ENCODE results near the gene MFSD2A. TPM values are rescaled to one million over a fixed set of nuclear protein-coding genes. Genes with fewer than 3 reads are reported as not detected.
"Not testable (repeated sequence)": the region's sequence is repeated elsewhere in the genome, so short reads cannot be mapped to it uniquely, and the experiment has no call there.

MFSD2A gene
- total RNA-seq, 1 donor from 2014 or later: 25.2 TPM

DNA sequence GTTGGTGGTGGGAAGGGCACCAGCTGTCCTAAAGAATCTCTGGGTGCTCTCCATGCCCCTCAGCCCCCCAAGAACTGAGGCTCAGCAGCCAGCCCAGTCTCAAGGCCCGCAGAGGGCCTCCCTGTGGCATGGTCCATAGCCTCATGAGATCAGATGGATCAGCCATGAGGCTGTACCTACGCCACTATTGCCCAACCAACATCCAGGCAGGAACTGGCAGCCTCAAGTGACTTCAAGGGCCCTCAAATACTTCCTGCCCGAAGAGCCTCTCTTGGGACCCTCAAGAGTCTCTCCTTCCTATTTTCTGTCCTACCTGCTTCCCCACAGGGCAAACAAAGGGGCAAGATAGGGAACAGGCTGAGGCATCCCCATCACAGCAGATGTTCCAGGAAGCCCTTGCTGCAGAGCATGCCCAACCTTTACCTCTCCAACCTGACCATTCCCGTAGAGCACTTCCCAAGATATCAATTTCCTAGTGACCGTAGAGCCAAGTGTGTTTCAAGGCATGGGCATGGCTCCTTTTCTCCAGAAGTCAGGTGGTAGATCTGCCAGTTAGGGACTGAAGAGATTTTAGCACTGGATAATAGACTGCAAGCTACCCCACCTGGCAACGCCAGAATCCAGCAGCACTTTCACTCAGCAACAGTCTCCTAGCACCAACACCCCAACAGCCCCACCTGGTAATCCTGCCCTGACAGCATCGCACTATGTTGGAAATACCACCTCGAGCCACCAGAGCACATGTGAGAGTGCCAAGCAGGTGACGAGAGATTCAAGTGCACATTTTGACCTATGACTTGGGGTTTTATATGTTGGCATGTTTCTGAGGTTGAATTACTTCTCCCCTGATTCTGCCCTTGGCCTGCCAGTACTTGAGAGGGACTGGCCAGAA is 13.7 kb upstream of the MFSD2A start:
- peak; percentile 22 for ATAC-seq

DNA sequence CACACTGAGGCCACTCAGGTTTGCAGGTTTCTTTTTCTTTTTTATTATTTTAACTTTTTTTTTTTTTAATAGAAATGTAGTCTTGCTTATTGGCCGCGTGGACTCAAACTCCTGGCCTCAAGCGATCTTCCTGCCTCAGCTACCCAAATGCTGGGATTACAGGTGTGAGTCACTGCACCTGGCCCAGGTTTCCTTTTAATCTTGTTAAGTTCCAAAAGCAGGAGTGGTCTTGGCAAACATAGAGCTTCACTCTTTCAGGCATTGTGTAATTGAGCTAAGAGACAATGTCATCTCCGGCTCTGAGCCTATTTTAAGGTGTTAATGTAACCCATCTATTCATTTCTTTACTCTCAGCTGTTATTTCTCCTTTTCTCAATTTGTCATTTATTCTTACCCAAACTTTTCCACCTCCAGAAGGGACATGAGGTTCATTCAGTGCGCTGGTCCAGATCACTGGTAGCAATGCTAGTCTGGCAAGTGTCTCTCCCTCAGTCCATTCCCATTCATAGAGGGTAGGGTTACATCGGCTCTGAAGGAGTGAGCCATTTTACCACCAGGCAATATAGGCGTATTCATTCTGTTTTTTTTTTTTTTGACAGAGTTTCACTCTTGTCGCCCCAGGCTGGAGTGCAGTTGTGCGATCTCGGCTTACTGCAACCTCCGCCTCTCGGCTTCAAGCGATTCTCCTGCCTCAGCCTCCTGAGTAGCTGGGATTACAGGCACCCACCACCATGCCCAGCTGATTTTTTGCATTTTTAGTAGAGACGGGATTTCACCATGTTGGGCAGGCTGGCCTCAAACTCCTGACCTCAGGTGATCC is 11.3 kb upstream of the MFSD2A start:
- peak; percentile 75 for ATAC-seq

DNA sequence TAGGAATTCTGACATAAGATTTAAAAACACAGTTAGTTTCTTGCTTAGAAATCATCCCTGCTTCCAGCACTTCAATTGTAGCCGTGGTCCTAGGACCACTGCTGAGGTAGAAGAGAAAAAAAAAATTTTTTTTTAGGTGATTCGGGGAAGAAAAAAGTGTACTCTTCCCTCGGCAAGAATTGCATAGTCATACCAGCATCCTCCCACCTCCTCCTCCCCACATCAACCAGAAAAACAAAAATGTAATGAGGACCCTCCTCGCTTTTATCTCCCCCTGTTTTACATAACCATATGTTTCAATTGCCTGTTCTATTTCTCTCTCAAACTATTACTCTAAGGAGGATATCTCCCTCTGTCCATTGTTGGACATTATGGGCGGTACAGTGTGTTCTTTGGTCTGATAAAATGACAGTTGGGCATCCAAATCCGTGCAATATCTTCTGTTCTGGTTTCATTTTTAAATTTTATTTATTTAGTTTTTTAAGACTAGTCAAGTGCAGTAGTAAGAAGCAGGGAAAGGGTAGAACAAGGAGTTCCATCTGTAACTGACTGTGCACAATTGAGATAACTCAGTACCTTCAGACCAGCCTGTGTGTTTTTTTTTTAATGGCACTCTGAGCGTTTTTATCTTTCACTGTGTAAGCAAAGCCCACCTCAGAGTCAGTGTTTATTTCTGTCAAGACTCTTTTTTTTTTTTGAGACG is 10.4 kb upstream of the MFSD2A start:
- no peak for ATAC-seq

DNA sequence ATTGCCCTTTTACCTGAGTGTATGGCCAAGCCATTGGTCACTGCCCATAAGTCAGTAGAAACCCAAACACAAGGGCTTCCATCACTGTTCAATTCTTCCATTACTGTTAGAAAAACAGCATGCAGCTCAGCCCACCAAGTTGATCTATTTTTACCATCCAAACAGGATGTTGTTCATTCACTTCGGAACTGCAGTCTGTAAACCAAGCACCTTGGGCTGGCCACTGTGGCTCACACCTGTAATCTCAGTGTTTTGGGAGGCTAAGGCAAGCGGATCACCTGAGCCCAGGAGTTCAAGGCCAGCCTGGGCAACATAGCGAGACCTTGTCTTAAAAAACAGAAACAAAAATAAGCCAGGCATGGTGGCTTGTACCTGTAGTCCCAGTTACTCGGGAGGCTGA is 8.7 kb upstream of the MFSD2A start:
- no peak for ATAC-seq

DNA sequence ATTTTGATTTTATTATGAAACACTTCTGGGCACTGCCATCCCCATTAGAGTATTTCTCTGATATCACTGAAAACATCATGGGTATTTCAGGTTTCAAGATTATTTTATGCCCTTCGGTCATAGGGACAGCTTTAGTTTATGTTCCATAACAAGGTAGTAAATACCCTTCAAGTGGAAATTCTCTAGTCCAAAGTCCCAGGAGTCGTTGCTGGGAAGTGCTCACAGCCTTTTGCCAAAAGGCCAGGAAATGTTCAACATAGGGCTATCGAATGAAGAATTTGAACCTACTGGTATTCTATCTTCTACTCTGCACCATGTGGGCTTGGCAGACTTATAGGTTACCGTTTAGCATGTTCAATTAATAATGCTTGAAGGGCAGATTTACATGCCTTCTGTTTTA is 7.7 kb upstream of the MFSD2A start:
- ATAC-seq: no peak

DNA sequence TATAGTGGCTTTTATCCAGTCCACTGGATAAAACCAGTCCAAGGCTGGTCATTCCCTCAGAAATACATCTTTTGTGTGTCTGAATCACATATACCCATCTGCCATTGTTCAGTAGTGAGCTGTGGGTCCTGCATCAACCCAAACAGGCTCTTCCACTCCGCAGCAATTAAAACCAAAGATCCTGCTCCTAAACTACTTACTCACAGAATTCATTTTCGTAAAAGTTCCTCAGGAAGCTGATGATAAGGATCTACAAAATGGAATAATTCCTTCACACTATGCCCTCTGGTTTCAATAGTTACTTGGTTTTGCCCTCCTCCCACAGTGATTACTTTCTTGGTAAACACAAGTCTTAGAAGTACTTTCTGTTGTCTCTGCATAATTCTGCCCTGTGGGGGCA is 5.1 kb upstream of the MFSD2A start:
- no peak for ATAC-seq

DNA sequence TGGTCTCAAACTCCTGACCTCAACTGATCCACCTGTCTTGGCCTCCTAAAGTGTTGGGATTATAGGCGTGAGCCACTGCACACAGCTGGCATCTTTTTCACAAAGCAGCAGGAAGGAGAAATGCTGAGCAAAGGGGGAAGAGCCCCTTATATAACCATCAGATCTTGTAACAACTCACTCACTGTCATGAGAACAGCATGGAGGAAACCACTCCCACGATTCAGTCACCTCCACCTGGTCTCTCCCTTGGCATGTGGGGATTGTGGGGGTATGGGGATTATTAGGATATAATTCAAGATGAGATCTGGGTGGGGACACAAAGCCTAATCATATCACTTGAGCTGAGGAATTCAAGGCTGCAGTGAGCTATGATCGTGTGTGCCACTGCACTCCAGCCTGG is 3.0 kb upstream of the MFSD2A start:
- no peak for ATAC-seq

DNA sequence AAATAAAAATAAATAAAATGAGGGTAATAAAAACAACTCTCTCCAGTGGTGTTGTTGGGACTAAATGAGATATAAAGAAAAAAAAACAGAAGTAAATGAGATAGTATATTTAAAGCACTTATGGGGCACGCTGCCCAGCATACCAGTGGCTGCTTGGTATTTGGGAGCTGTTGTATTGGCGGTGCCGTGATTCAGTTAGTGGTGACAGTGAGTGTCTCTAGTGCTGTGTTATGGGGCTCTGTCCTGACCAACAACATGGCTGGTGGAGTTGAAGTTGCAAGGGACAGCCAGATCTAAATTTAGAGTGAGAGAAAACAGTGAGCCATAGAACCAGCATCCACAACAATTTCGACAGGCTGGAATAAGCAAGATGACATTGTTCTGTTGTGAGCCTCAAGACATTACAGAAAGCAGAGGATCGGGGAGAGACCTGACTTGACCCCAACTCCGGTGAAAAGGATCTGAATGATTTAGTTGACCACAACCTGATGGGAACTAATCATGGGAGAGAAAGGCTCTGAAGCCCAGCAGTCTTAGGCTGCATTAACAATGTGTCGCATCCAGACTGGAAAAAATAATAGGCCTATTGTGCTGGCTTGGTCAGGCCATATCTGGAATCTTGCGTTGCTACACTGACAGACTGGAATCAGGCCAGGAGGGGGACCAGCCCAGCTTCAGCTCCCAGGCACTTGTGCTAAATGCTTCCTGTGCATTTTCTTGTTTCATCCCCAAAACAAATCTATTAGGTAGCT is 2.4 kb upstream of the MFSD2A start:
- no peak for ATAC-seq

DNA sequence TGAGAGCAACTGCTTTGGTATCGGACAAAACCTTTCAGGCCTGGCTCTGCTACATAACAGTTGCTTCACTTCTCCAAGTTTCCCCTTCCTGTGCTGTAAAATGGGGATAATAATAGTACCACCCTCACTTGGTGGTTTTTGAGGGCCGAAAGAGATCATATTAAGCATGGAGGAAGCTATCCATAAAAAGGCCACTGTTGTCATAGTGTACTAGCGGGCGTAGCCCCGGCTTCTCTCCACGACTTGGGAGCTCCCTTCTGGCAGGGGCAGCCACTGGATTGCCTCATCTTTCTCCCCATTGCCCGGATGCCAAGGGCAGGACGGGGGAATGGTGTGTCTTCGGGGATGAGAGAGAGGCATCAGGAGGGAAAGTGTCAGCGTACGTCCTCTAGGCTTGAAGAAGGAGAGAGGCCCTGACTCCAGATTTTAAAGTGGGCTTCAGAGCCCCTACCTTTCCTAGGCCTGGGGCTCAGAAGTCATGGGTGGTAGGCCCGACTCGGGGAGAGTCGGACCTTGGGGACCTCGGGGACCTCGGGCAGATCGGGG is 548 bp upstream of the MFSD2A start:
- no peak for ATAC-seq

DNA sequence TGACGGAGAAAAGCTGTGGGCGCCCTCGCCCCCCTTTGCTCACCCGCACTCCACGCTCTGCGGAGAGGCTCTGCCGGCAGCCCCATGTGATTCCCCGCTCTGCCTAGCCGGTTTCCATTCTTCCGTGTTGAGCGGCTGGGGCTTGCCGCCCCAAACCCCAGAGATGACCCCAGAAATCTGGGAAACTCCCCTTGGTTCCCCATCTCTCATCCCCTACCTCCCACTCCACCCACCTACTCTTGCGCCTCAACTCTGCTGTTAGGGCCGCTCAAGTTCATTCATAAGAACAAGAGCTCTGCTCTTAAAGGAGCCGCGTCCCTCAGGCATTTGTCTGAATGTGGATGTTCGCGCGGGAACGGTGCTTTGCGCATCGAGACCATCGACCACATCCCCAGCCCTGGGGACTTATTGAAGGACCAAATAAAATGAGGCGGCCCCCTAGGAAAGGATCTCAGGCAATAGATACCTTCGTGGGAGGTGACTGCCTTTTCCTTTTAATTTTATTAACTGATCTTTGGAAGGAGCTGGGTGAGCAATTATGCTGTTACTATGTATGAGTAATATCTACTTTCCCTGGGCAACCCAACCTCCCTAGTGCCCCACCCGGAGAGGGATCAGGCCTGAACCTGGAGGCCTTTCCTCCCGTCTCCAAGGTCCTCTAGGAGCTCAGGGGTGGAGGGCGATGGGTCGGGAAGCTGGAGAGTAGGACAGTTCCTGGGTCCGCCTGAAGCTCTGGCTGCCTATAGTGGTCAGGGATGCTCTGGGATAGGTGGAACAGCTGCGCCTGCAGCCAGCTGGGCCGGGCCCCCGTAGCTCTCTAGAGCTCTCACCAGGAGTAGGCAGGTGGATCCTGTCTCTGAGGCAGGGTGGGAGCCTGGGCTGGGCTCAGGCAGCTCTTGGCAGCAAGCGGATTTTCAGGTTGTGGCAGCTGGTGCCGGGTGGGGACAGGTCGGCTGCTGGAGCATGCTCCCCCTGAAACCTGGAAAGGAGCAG is 898 bp downstream of the MFSD2A start:
- peak; percentile 59 for ATAC-seq

DNA sequence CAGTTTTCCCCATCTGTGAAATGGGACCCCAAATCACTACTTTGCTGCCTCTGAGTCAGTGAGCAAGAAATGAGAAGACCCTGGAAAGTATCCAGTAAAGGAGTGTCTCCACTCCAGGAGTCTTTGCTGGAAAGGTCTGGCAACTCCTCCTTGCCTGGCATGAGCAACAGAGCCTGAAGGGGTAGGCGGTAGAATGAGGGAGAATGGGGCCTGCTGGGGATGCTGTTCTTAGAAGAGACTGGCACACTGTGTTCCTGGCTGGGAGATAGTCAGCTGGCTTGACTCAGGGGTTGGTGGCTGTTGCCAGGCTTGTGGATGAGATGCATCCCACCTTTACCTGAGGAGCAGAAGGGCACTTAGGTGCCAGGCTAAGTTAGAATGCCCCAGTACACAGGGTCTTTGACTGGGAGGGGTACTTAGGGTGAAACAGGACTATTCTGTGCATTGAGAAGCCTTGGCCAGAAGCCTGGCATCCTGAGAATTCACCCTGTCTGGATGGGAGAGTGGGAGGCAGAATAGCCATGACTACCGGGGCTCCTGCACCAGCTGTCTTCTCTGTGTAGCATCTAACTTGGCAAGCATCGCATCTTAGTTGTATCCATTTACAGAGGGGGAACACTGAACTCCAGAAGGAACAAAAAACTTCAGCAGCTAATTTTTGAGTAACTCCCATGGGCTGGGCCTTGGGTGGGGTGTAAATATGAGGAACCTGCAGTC is 2.5 kb downstream of the MFSD2A start:
- peak; percentile 12 for ATAC-seq

DNA sequence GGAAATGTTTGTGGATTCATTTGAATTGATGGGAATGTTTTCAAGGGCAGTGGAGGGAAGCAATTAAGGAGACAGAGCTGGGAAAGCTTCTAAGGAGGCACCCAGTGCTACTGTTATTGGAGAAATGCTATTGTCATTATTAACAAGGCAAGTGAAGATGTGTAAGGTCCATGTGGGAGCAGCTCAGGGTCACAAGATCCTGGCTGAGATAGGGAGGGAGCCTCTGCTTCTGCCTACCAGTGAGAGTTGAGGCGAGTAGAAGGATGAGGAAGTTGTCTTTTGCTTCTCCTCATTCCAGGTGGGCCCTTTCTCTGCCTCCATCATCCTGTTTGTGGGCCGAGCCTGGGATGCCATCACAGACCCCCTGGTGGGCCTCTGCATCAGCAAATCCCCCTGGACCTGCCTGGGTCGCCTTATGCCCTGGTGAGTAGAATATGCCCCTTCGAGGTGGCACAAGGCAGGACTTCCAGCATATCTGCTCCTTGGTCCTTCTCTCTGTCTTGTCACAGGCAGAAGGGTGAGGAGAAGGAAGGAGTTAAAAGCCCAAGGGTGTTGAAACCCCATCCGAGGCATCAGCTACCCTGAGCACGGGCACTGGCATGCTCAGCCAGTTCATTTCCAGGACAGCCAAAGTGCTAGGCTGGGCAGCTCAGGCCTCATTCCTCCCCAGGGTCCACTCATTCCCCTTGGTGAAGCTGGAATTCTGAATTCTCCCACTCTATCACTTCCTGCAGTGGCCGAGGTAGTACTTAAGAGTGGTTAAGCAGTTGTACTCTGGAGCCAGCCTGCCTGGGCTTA is 3.7 kb downstream of the MFSD2A start:
- no peak for ATAC-seq

DNA sequence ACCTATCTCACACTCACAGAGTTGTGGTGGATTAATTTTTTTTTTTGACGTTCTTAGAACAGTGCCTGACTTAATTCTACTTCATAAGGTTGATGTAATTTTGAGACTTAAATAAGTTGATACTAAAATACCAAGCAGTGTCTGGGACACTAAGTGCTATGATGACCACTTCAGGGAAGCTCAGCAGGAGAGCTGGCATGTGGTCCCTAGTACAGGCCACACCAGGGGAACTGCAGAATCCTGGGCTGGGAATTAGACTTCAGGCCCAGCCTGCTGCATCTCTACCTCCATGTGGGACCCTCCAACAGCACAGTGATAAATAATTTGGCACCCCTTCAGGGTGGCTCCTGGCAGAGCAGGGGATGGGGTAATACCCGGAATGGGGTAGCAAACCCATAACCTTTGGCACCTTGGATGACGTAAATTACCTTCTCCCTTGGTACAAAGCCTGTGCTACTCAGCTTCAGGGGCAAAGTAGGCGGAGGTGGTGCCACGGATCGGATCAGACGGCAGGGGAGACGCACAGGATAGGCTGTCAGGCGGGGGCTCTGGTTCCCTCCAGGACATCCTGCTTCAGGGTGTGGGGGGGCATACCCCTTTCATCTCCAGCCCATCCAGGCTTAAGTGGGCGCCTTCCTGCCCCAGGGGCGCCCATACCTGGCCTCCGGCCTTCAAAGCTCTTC is 4.8 kb downstream of the MFSD2A start:
- peak; percentile 3 for ATAC-seq

DNA sequence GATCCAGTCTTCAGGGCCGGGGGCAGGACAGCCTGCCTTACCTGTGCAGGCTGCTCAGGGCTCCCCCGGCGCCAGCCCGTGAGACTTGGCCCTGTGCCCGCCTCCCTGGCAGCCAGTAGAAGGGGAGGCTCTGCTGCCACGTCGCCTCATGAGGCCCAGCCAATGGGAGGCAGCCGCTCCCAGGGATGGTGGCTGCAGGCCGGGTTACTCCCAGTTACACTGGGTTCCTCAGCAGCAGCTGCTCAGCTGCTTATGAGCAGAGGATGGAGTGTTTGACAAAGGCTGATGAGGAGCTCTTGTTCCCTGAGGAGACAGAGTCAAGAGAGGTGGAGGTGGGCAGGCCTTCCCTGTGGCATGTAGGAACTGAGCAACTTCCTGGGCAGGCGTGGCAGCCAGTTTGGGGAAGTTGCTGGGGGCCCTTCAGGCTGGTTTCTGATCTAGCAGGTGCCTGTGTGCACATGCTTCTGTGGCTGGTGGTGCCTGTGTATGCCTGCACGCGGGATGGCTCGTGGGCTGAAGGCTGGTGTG is 5.5 kb downstream of the MFSD2A start:
- ATAC-seq: peak; percentile 80

DNA sequence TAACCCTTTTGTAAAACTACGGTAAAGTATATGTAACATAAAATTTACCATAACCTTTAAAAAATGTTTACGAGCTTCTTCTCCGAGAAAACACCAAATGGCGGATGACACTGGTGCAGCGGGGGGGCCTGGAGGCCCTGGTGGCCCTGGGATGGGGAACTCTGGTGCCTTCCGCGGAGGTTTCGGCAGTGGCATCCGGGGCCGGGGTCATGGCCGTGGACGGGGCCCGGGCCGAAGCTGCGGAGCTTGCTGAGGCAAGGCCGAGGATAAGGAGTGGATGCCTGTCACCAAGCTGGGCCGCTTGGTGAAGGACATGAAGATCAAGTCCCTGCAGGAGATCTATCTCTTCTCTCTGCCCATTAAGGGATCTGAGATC is 7.5 kb downstream of the MFSD2A start:
- ATAC-seq: no peak

DNA sequence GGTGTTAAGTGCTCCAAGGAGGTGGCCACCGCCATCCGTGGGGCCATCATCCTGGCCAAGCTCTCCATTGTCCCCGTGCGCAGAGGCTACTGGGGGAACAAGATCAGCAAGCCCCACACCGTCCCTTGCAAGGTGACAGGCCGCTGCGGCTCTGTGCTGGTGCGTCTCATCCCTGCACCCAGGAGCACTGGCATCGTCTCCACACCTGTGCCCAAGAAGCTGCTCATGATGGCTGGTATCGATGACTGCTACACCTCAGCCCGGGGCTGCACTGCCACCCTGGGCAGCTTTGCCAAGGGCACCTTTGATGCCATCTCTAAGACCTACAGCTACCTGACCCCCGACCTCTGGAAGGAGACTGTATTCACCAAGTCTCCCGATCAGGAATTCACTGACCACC is 8.0 kb downstream of the MFSD2A start:
- not testable (repeated sequence) for ATAC-seq

DNA sequence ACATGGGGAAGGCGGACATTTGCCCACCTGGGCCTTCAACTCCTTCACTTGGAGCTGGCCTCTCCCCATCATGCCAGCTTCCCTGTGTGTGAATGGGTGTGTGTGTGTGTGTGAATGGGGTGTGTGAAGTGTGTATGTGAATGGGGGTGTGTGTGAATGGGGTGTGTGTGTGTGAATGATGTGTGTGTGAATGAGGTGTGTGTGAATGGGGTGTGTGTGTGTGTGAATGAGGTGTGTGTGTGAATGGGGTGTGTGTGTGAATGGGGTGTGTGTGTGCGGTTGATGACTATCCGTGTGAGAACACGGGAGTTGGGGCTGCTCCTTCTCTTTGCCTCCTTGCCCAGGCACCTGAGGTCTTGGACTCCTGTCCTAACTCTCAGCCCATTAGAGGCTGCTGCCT is 9.6 kb downstream of the MFSD2A start:
- ATAC-seq: no peak

DNA sequence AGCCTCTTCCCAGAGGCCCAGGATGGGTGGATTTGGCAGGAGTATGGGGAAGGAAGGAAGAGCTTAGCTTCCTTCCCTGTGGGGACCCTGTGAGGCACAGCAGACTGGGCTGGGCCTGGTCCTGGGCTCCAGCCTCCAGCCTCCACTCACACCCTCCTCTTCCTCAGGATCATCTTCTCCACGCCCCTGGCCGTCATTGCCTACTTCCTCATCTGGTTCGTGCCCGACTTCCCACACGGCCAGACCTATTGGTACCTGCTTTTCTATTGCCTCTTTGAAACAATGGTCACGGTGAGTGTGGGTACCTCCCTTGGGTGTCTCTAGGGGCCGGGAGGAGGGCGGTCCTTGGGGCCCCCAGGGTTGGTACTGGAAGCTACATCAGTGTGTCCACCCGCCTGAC is 10.1 kb downstream of the MFSD2A start:
- ATAC-seq: no peak

Measured in esophagus mucosa (tissue), 1 donor.